NCI-H128 (cell line): ENCODE data around the gene MEIS3.

Experiments used
- DNase-seq: peaks from one replicate; lab custom pipeline; 2025; ENCODE audit not compliant: unreplicated experiment; lab: John Stamatoyannopoulos, UW

The MEIS3 gene

GRCh38 chr19:47363758-47364531 is 55.4 kb downstream of the MEIS3 start:
- DNase-seq, result no peak

- no peak for DNase-seq
These were observed 57.0 kb downstream of the MEIS3 start for GRCh38 chr19:47362321-47362720.

GRCh38 chr19:47358936-47359335 is 60.4 kb downstream of the MEIS3 start:
- no peak for DNase-seq

DNA sequence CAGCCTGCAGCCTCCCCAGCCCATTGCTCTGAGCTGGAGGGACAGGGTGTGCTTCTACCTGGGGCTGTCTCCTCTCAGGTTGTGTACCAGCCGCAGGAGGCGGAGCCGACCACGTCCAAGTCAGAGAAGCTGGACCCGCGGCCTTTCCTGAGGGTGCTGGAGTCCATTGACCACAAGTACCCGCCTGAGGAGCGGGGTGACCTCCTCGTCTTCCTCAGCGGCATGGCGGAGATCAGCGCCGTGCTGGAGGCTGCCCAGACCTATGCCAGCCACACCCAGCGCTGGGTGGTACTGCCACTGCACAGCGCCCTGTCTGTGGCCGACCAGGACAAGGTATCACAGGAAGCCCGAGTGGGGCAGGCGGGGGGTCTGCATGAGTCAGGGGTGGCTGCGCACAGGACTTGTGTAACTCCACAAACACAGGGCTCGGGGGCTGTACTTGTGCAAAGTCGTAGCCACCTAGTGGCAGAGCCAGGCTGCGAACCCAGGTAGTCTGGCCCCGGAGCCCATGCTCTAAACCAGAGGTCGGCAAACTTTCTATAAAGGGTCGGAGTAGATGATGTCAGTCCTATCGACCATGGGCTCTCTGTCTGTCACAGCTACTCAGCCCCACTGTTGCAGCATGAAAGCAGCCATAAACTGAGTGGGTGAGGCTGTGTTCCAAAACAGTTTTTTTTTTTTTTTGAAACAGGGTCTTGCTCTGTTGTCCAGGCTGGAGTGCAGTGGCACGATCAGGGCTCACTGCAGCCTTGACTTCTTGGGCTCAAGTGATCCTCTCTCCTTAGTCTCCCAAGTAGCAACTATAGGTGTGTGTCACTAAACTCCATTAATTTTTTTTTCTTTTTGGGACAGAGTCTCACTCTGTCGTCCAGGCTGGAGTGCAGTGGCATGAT is 61.3 kb downstream of the MEIS3 start:
- DNase-seq, result no peak

GRCh38 chr19:47356900-47357299 is 62.4 kb downstream of the MEIS3 start:
- DNase-seq, result no peak

DNA sequence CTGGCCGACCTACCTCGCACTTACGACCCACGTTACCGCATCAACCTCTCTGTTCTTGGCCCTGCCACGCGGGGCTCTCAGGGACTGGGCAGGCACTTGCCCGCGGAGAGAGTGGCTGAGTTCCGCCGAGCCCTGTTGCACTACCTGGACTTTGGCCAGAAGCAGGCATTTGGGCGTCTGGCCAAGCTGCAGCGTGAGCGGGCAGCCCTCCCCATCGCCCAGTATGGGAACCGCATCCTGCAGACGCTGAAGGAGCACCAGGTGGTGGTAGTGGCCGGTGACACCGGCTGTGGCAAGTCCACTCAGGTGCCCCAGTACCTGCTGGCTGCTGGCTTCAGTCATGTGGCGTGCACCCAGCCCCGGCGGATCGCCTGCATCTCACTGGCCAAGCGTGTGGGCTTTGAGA is 66.0 kb downstream of the MEIS3 start:
- DNase-seq, result no peak
